Muscle of leg (tissue), 11 donors: ENCODE results near the gene CCDC192. TPM values are rescaled to one million over a fixed set of nuclear protein-coding genes. Genes with fewer than 3 reads are reported as not detected.

Experiments used
- DNase-seq: peaks from one replicate; pipeline ENCODE4 v3.0.0; 2013
- H3K27ac ChIP-seq: one replicate; pipeline ENCODE4 v1.5.1; 2013; ENCODE audit warnings: mild to moderate bottlenecking, low read length, control low read depth
- H3K27me3 ChIP-seq: one replicate; pipeline ENCODE4 v1.6.1; 2013; ENCODE audit warnings: low read length; ENCODE audit not compliant: control insufficient read depth, insufficient read depth
- H3K36me3 ChIP-seq: one replicate; pipeline ENCODE4 v1.6.1; 2013; ENCODE audit warnings: low read length; ENCODE audit not compliant: control insufficient read depth, insufficient read depth
- H3K4me1 ChIP-seq: one replicate; pipeline ENCODE4 v1.6.1; 2013; ENCODE audit warnings: low read length; ENCODE audit not compliant: control insufficient read depth, insufficient read depth
- H3K4me3 ChIP-seq: one replicate; pipeline ENCODE4 v1.5.1; 2013; ENCODE audit warnings: low read length, control low read depth
- H3K9me3 ChIP-seq: replicated peaks from 2 replicates; pipeline ENCODE4 v1.6.1; 2013; ENCODE audit warnings: low read depth, low read length; ENCODE audit not compliant: control insufficient read depth
- WGBS: methylation state at CpG from one replicate; pipeline ENCODE4 v1.1.5; 2013; ENCODE audit warnings: missing lambda C conversion rate; ENCODE audit not compliant: insufficient coverage; 5-methylcytosine and 5-hydroxymethylcytosine counted together
- polyA plus RNA-seq, 8 donors: library from polyadenylated mRNA; unstranded; fragments of 120-200 nt; gene quantifications; one replicate each; pipeline versions ENCODE4 v1.2.1 to v1.2.3, GENCODE V29; 2013; ENCODE audit warnings: inconsistent platforms in 1 of 8, low replicate concordance in 1 of 8; ENCODE audit not compliant: insufficient read length in 8 of 8, insufficient read depth in 1 of 8
- total RNA-seq: library from RNA; stranded (reverse); fragments of 120-200 nt; gene quantifications from one replicate; pipeline ENCODE4 v1.2.4, GENCODE V29; 2013

CCDC192 gene
- total and polyA plus RNA-seq, 9 donors: 0.18 to 1.0 (median 0.68) TPM

- Histone ChIP-seq H3K27ac (no peak overlapping the region), H3K9me3 (no peaks in the 10 kb centered on the region), H3K4me3 (no peak overlapping the region), H3K4me1 (peaks cover 2% of the 10 kb centered on the region), H3K27me3 (no peaks in the 10 kb centered on the region), H3K36me3 (no peaks in the 10 kb centered on the region)
- no CpG with 5 or more reads among the region's 1 CpG for WGBS
- DNase-seq: no peak
Measured at GRCh38 chr5:127805448-127805847, 102.3 kb downstream of the CCDC192 start.

- Histone ChIP-seq H3K4me1 (peaks cover 2% of the 10 kb centered on the region), H3K27me3 (no peaks in the 10 kb centered on the region), H3K36me3 (no peaks in the 10 kb centered on the region), H3K27ac (no peak overlapping the region), H3K4me3 (no peak overlapping the region), H3K9me3 (no peaks in the 10 kb centered on the region)
- DNase-seq: no peak
- WGBS: no CpG with 5 or more reads among the region's 3 CpGs
Measured at GRCh38 chr5:127806776-127807175, 103.6 kb downstream of the CCDC192 start.

- Histone ChIP-seq H3K27ac (no peak overlapping the region), H3K36me3 (no peaks in the 10 kb centered on the region), H3K27me3 (no peaks in the 10 kb centered on the region), H3K4me1 (peaks cover 6% of the 10 kb centered on the region), H3K4me3 (no peak overlapping the region), H3K9me3 (no peaks in the 10 kb centered on the region)
- DNase-seq: peak; percentile 57
- WGBS: no CpG with 5 or more reads among the region's 1 CpG
Measured at GRCh38 chr5:127809533-127809932, 106.3 kb downstream of the CCDC192 start.

GRCh38 chr5:127810017-127810416 is 106.8 kb downstream of the CCDC192 start:
- no peak for DNase-seq
- no peaks in the 10 kb centered on the region for H3K36me3 ChIP-seq
- no peak overlapping the region for H3K27ac ChIP-seq
- peaks cover 6% of the 10 kb centered on the region for H3K4me1 ChIP-seq
- H3K27me3 ChIP-seq: no peaks in the 10 kb centered on the region
- H3K4me3 ChIP-seq: no peak overlapping the region
- WGBS: no CpG with 5 or more reads among the region's 1 CpG
- H3K9me3 ChIP-seq: no peaks in the 10 kb centered on the region

- DNase-seq: no peak
- H3K4me3 ChIP-seq: no peak overlapping the region
Measured at GRCh38 chr5:127810707-127811490, 107.7 kb downstream of the CCDC192 start.

GRCh38 chr5:127812570-127812969 is 109.4 kb downstream of the CCDC192 start:
- peaks cover 6% of the 10 kb centered on the region for H3K4me1 ChIP-seq
- no peaks in the 10 kb centered on the region for H3K9me3 ChIP-seq
- no peaks in the 10 kb centered on the region for H3K27me3 ChIP-seq
- H3K27ac ChIP-seq: no peak overlapping the region
- WGBS: 57% methylated on average over 1 of the region's 4 CpGs
- H3K4me3 ChIP-seq: no peak overlapping the region
- DNase-seq: no peak
- no peaks in the 10 kb centered on the region for H3K36me3 ChIP-seq

More at GRCh38 chr5:127810707-127811490, 107.7 kb downstream of the CCDC192 start:
- Histone ChIP-seq H3K4me1 (peaks cover 6% of the 10 kb centered on the region), H3K27me3 (no peaks in the 10 kb centered on the region), H3K27ac (no peak overlapping the region), H3K36me3 (no peaks in the 10 kb centered on the region), H3K9me3 (no peaks in the 10 kb centered on the region)
- 86% methylated on average over 1 of the region's 2 CpGs for WGBS

- Histone ChIP-seq H3K9me3 (no peaks in the 10 kb centered on the region), H3K27me3 (no peaks in the 10 kb centered on the region), H3K27ac (peak overlapping the region; percentile 73), H3K4me3 (no peak overlapping the region), H3K4me1 (peaks cover 6% of the 10 kb centered on the region), H3K36me3 (no peaks in the 10 kb centered on the region)
- DNase-seq: peak; percentile 85
- WGBS: 0% methylated on average over 1 of the region's 4 CpGs
Measured at GRCh38 chr5:127813633-127814587, 110.7 kb downstream of the CCDC192 start.

GRCh38 chr5:127814588-127814973 is 111.4 kb downstream of the CCDC192 start:
- DNase-seq: no peak
- H3K4me1 ChIP-seq: peaks cover 6% of the 10 kb centered on the region
- 60% methylated on average over 1 of the region's 3 CpGs for WGBS
- H3K27ac ChIP-seq: no peak overlapping the region
- H3K36me3 ChIP-seq: no peaks in the 10 kb centered on the region
- H3K4me3 ChIP-seq: no peak overlapping the region
- H3K9me3 ChIP-seq: no peaks in the 10 kb centered on the region
- H3K27me3 ChIP-seq: no peaks in the 10 kb centered on the region

GRCh38 chr5:127820910-127821553 is 117.8 kb downstream of the CCDC192 start:
- H3K27me3 ChIP-seq: no peaks in the 10 kb centered on the region
- H3K4me1 ChIP-seq: no peaks in the 10 kb centered on the region
- no peaks in the 10 kb centered on the region for H3K9me3 ChIP-seq
- no peak overlapping the region for H3K4me3 ChIP-seq
- H3K27ac ChIP-seq: no peak overlapping the region
- DNase-seq: no peak
- WGBS: 50% methylated on average over 1 of the region's 2 CpGs
- H3K36me3 ChIP-seq: no peaks in the 10 kb centered on the region

- no peaks in the 10 kb centered on the region for H3K9me3 ChIP-seq
- WGBS: 95% methylated on average over 3 of the region's 3 CpGs
- H3K4me3 ChIP-seq: no peak overlapping the region
- no peaks in the 10 kb centered on the region for H3K4me1 ChIP-seq
- H3K27ac ChIP-seq: no peak overlapping the region
- no peak for DNase-seq
- H3K36me3 ChIP-seq: no peaks in the 10 kb centered on the region
- no peaks in the 10 kb centered on the region for H3K27me3 ChIP-seq
Measured at GRCh38 chr5:127821896-127822295, 118.7 kb downstream of the CCDC192 start.
